Measurements from ENCODE around the gene L1CAM. TPM values are rescaled to one million over a fixed set of nuclear protein-coding genes. Genes with fewer than 3 reads are reported as not detected.
A peak's percentile ranks its signal among the peaks of the same experiment; 100 is the strongest.

L1CAM gene
- total RNA-seq, 6 experiments from 2014 or later, result 13.1 to 89.2 (median 14.4) TPM

DNA sequence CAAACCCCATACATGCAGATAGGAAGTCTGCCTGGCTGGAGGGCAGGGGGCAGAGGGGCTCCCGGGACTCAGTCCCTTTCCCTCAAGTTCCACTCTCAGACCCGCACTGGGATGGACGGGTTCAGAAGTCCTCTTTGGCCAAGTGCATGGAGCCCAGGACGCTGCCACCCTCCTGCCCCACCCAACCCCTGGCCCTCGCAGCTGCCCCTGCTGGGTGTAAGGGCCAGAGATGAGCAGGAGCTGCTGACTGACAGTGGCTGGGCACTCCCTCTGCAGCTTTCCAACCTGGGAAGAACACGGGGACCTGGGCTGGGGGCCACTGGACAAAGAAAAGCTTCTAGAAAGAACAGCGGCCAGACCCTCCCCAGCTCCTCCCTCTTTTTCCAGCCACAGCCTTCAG lies 3.4 kb downstream of the L1CAM start:
- no peak for DNase-seq
- Mint-ChIP-seq H3K4me3 (0 out of 2 replicates have a peak overlapping the region, but pooled peaks have one; percentile 43), H3K4me1 (ENCODE audit: low read depth) (peaks cover 12% of the 10 kb centered on the region), H3K27ac (peak overlapping the region; percentile 5; the same call in 1 of the 2 replicates), H3K9me3 (no peaks in the 10 kb centered on the region), H3K36me3 (ENCODE audit: low read depth) (no peaks in the 10 kb centered on the region), H3K27me3 (ENCODE audit: insufficient read depth) (peaks cover 15% of the 10 kb centered on the region)
- no peak for TF ChIP-seq CTCF (IDR thresholded peaks at IDR 0.05)

GRCh38 chrX:153882086-153882498 lies 3.9 kb downstream of the L1CAM start:
- H3K4me3 Mint-ChIP-seq, result peak overlapping the region; percentile 43; the same call in 1 of the 2 replicates
- DNase-seq, result peak; percentile 17
- peaks cover 7% of the 10 kb centered on the region for H3K4me1 Mint-ChIP-seq (ENCODE audit: low read depth)
- H3K9me3 Mint-ChIP-seq, result no peaks in the 10 kb centered on the region
- peaks cover 18% of the 10 kb centered on the region for H3K27me3 Mint-ChIP-seq (ENCODE audit: insufficient read depth)
- no peak for TF ChIP-seq CTCF (IDR thresholded peaks at IDR 0.05)
- H3K36me3 Mint-ChIP-seq (ENCODE audit: low read depth), result no peaks in the 10 kb centered on the region
- peak overlapping the region; percentile 5; the same call in 1 of the 2 replicates for H3K27ac Mint-ChIP-seq

DNA sequence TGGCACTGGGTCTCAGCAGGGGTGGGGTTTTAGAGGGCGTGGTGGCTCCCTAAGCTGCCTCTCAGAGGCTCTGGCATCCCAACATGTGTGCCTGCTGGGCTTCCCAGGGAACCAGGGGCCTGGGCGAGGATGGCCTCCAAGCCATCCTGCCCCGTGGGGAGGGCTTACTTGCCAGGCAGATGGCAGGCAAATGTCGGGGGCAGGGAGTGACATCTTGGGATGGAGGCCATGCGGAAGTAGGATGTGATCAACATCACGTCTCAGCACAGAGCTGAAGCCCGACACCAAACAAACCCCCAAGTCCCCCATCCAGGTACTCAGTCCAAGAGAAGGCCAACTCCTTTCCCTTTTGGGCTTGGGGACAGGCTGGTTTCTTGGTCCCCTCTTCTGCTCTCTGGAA lies 4.7 kb downstream of the L1CAM start:
- DNase-seq, result no peak
- H3K27me3 Mint-ChIP-seq (ENCODE audit: insufficient read depth), result peaks cover 17% of the 10 kb centered on the region
- no peak for TF ChIP-seq CTCF (IDR thresholded peaks at IDR 0.05)
- peaks cover 6% of the 10 kb centered on the region for H3K4me1 Mint-ChIP-seq (ENCODE audit: low read depth)
- no peaks in the 10 kb centered on the region for H3K36me3 Mint-ChIP-seq (ENCODE audit: low read depth)
- H3K4me3 Mint-ChIP-seq, result no peak overlapping the region
- no peak overlapping the region for H3K27ac Mint-ChIP-seq
- no peaks in the 10 kb centered on the region for H3K9me3 Mint-ChIP-seq

DNA sequence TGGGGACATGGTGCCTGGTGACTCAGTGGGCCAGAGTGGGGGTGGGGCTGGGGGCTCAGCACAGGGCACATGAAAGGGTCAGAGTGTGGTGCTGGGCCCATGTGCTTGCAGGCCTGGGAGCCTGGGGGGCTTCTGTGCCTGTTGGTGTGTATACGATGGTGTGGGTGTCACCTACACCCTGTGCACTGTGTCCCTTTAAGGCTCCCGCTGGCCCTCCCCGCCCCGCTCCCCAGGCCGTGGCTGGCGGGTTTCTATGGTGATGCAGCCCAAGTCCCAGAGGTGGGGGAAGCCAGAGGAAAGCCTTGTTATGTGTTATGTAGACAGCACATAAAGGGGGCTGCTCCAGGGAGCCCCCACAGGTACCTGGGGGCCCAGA lies 5.5 kb downstream of the L1CAM start:
- Mint-ChIP-seq H3K9me3 (no peaks in the 10 kb centered on the region), H3K4me1 (ENCODE audit: low read depth) (peaks cover 6% of the 10 kb centered on the region), H3K36me3 (ENCODE audit: low read depth) (no peaks in the 10 kb centered on the region), H3K27ac (no peak overlapping the region), H3K27me3 (ENCODE audit: insufficient read depth) (peaks cover 17% of the 10 kb centered on the region), H3K4me3 (no peak overlapping the region)
- DNase-seq, result no peak
- TF ChIP-seq CTCF (IDR thresholded peaks at IDR 0.05), result no peak

DNA sequence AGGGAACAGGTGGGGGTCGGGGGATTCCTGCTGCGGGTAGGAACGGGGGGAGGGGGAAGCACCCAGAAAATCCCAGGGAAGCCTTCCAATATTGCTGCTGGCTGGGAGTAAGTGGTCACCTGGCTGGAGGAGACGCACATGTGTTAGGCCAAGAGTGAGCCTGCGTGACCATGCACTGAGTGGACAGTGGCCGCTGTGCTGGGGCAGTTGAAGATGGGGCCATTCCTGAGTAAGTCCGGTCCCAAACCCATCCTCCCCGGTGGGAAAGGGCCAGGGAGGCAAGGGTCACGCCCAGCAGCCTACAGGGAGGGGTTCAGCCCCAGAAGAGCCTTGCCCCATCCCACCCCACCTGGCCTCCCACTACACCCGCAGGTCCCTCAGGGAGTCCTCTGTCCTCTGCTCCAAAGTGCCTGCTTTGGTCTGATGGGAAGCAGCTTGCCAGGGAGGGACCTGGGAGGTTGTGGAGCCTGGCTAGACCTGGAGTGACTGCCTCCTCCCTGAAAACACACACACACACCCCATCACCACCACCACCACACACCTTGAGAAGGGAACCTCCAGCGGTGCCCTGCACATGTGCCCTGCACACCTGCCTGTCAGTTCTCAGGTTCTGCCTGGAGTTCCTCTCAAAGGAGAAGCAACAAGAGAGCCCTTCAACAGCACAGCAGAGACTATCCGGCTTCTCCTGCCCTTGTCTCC lies 6.1 kb downstream of the L1CAM start:
- H3K9me3 Mint-ChIP-seq, result no peaks in the 10 kb centered on the region
- no peak for TF ChIP-seq CTCF (IDR thresholded peaks at IDR 0.05)
- no peak for DNase-seq
- no peaks in the 10 kb centered on the region; the same call in 1 of the 2 replicates for H3K36me3 Mint-ChIP-seq (ENCODE audit: low read depth)
- no peak overlapping the region for H3K4me3 Mint-ChIP-seq
- H3K27ac Mint-ChIP-seq, result no peak overlapping the region
- H3K27me3 Mint-ChIP-seq (ENCODE audit: insufficient read depth), result peaks cover 15% of the 10 kb centered on the region
- H3K4me1 Mint-ChIP-seq (ENCODE audit: low read depth), result peaks cover 6% of the 10 kb centered on the region

All from HFFc6 (cell line).